Keratinocyte (primary cell): ENCODE data around the gene ZNF471. TPM values are rescaled to one million over a fixed set of nuclear protein-coding genes. Genes with fewer than 3 reads are reported as not detected.

Experiments used
- DNase-seq: peaks from one replicate; pipeline ENCODE4 v3.0.0-alpha.2; 2011; ENCODE audit warnings: low read depth, missing footprints, low spot score
- FAIRE-seq: peaks from 2 replicates; lab custom pipeline; 2011; peaks lifted over from hg19 to GRCh38; lab: Jason Lieb, UNC
- H2AFZ ChIP-seq: 2 replicates; pipeline ENCODE4 v1.6.0; 2012; ENCODE audit warnings: low read length, control low read depth, inconsistent platforms; ENCODE audit not compliant: control insufficient read depth
- H3K27ac ChIP-seq: 2 replicates; pipeline ENCODE4 v1.5.1; 2011; ENCODE audit warnings: low read length; ENCODE audit not compliant: control insufficient read depth, insufficient read depth
- H3K27me3 ChIP-seq: 3 replicates; pipeline ENCODE4 v1.6.0; 2011; ENCODE audit warnings: low read length; ENCODE audit not compliant: control insufficient read depth, insufficient read depth; ENCODE audit errors: extremely low read depth
- H3K36me3 ChIP-seq, 2 experiments: 2 replicates in 1 of 2; 3 replicates in 1 of 2; pipeline ENCODE4 v1.5.1; 2011; ENCODE audit warnings: low read length in 2 of 2, mild to moderate bottlenecking in 1 of 2; ENCODE audit not compliant: control insufficient read depth in 2 of 2, insufficient read depth in 2 of 2; ENCODE audit errors: extremely low read depth in 1 of 2
- H3K4me1 ChIP-seq: 3 replicates; pipeline ENCODE4 v1.5.1; 2011; ENCODE audit warnings: low read length; ENCODE audit not compliant: control insufficient read depth, insufficient read depth; ENCODE audit errors: extremely low read depth
- H3K4me2 ChIP-seq: 3 replicates; pipeline ENCODE4 v1.6.0; 2011; ENCODE audit warnings: low read depth, low read length; ENCODE audit not compliant: control insufficient read depth, insufficient read depth; ENCODE audit errors: extremely low read depth
- H3K4me3 ChIP-seq, 3 experiments: fragments of 200-600 bp in 1 of 3; sonication (generic) in 1 of 3; 2 replicates in 2 of 3; 3 replicates in 1 of 3; pipeline ENCODE4 v1.5.1; 2011 to 2016; ENCODE audit warnings: low read length in 3 of 3, mild to moderate bottlenecking in 3 of 3, control low read depth in 2 of 3, inconsistent platforms in 1 of 3, low read depth in 1 of 3, mixed read lengths in 1 of 3, mixed run types in 1 of 3, moderate library complexity in 1 of 3; ENCODE audit not compliant: control insufficient read depth in 2 of 3, insufficient read depth in 2 of 3; ENCODE audit errors: extremely low read depth in 1 of 3
- H3K79me2 ChIP-seq: 2 replicates; pipeline ENCODE4 v1.6.0; 2012; ENCODE audit warnings: low read length; ENCODE audit not compliant: control insufficient read depth, insufficient read depth
- H3K9ac ChIP-seq: 3 replicates; pipeline ENCODE4 v1.6.0; 2011; ENCODE audit warnings: low read length; ENCODE audit not compliant: control insufficient read depth, insufficient read depth; ENCODE audit errors: extremely low read depth
- H3K9me1 ChIP-seq: 3 replicates; pipeline ENCODE4 v1.6.0; 2011; ENCODE audit warnings: low read length; ENCODE audit not compliant: control insufficient read depth, insufficient read depth; ENCODE audit errors: extremely low read depth
- H3K9me3 ChIP-seq: 2 replicates; pipeline ENCODE4 v1.5.1; 2012; ENCODE audit warnings: low read depth, low read length; ENCODE audit not compliant: control insufficient read depth
- H4K20me1 ChIP-seq: 3 replicates; pipeline ENCODE4 v1.6.0; 2011; ENCODE audit warnings: low read length; ENCODE audit not compliant: control insufficient read depth, insufficient read depth; ENCODE audit errors: extremely low read depth
- EZH2 ChIP-seq: IDR thresholded peaks from one replicate; pipeline ENCODE4 v1.6.1; 2012; ENCODE audit warnings: inconsistent platforms, mild to moderate bottlenecking, low read length, moderate library complexity
- dilution Hi-C: fragments of 300-500 bp; cut with MboI; formaldehyde crosslinking; loops from one replicate; pipeline ENCODE4 v1.7.0; 2020; ENCODE audit warnings: low sequenced_read_pairs; ENCODE audit not compliant: extremely low pct_ligation_motif_present
- polyA plus RNA-seq, 5 experiments: library from polyadenylated mRNA; depleted of rRNA in 3 of 5; stranded (reverse) in 3 of 5; stranded (forward) in 1 of 5; unstranded in 1 of 5; fragments of >200 nt; gene quantifications; 1 replicate in 1 of 5; 2 replicates in 3 of 5; 3 replicates in 1 of 5; pipeline versions ENCODE4 v1.2.1 to v1.2.3, GENCODE V29; 2011 to 2012; ENCODE audit warnings: missing spikeins in 2 of 5, low read depth in 1 of 5, low replicate concordance in 1 of 5
- TF ChIP-seq, protein P1 (sequence below), 3 experiments: IDR thresholded peaks in 1 of 3; conservative IDR thresholded peaks in 1 of 3; optimal IDR thresholded peaks in 1 of 3; 2 replicates in 2 of 3; 3 replicates in 1 of 3; pipeline versions ENCODE3 to v1.5.1; 2011; ENCODE audit warnings: low read length in 3 of 3, mild to moderate bottlenecking in 3 of 3, moderate library complexity in 2 of 3, control low read depth in 1 of 3, inconsistent platforms in 1 of 3; ENCODE audit not compliant: insufficient read depth in 2 of 3; ENCODE audit errors: extremely low read depth in 1 of 3

ZNF471 gene
- polyA plus RNA-seq, 1 donor (not counting 4 experiments of a cell fraction or from before 2014, with no cell fraction given), result 5.1 TPM

DNA sequence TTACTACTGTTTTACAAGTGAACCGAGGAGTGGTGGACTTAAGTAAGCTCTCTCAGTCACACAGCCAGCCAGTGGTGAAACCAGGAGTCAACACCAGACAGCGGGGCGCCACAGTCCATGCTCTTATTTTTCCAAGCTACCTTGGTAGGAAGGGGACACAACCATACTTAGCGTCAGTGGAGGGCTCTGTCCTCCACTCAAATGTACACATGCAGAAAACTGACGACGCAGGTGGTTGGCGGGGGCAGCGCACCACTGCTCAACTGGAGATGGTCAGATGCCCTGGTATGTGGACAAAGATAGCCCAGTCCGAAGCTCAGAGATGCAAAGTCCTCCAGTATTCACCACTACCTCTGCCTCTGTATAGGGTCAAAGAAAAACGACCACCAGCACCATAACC lies 31.6 kb upstream of the ZNF471 start:
- no peaks in the 10 kb centered on the region for H3K27me3 ChIP-seq
- dilution Hi-C loops, result no loop called here
- H3K27ac ChIP-seq, result no peak overlapping the region
- no peaks in the 10 kb centered on the region for H3K9me1 ChIP-seq
- H3K36me3 ChIP-seq, result peaks cover 0 to 2% of the 10 kb centered on the region in 2 experiments
- FAIRE-seq, result no peak
- no peak for DNase-seq
- no peaks in the 10 kb centered on the region for H3K4me1 ChIP-seq
- no peak overlapping the region for H3K9ac ChIP-seq
- peaks cover 19% of the 10 kb centered on the region for H3K79me2 ChIP-seq
- TF ChIP-seq, protein P1, sequence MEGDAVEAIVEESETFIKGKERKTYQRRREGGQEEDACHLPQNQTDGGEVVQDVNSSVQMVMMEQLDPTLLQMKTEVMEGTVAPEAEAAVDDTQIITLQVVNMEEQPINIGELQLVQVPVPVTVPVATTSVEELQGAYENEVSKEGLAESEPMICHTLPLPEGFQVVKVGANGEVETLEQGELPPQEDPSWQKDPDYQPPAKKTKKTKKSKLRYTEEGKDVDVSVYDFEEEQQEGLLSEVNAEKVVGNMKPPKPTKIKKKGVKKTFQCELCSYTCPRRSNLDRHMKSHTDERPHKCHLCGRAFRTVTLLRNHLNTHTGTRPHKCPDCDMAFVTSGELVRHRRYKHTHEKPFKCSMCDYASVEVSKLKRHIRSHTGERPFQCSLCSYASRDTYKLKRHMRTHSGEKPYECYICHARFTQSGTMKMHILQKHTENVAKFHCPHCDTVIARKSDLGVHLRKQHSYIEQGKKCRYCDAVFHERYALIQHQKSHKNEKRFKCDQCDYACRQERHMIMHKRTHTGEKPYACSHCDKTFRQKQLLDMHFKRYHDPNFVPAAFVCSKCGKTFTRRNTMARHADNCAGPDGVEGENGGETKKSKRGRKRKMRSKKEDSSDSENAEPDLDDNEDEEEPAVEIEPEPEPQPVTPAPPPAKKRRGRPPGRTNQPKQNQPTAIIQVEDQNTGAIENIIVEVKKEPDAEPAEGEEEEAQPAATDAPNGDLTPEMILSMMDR (optimal IDR thresholded peaks at IDR 0.05 in 1 of 3, IDR thresholded peaks at IDR 0.05 in 1 of 3, conservative IDR thresholded peaks at IDR 0.05 in 1 of 3; ENCODE audit: extremely low read depth in 1 of 3, insufficient read depth in 2 of 3, low read length in 3 of 3), result no peak
- TF ChIP-seq EZH2, result no peak
- no peaks in the 10 kb centered on the region for H4K20me1 ChIP-seq
- no peak overlapping the region for H2AFZ ChIP-seq
- no peak overlapping the region for H3K4me2 ChIP-seq
- no peak overlapping the region for H3K4me3 ChIP-seq
- peaks cover 2% of the 10 kb centered on the region for H3K9me3 ChIP-seq

DNA sequence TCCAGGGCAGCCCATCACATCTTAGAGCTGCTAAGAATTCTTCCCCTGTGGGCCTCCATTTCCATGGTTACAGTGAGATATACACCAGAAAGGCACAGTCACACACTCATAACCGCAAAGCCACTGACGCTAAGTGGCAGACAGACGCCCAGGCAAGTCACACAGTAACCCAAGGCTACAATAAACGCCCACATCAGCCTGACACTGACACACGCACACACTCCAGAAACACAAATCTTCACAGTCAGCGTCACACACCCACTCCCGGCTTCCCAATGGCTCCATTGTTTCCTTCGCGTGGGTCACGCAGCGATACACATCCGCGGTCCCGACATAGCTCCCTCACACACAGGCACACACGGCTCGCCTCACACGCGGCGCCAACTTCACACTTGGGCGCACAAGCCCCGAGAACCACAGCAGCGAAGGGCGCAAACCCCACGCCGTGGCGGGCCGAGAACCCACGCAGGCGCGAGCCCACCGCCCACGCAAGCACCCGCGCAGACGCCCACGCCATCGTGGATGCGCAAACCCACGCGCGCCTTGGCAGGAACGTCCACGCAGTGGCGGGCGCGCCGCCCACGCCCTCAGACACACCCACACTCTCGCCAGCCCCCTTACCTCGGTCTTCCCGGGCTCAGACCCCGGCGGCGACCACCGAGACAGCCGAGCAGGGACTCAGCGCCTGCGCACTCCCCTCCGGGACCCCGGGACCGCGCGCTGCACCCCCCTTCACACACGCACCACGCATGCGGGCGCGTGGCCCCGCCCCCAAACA lies 30.8 kb upstream of the ZNF471 start, which contains the start of gene ZNF667:
ZNF667 (minus strand) TSS at position 695 of the 778 bp plus-strand sequence. CDS start 14,975 bp downstream, outside the sequence.
- peak within 1 kb of the TSS; percentile 80 for H3K9ac ChIP-seq
- H4K20me1 ChIP-seq, result no peaks in the 10 kb centered on the region
- no peak for DNase-seq

More for the DNA sequence above, 30.8 kb upstream of the ZNF471 start, which contains the start of gene ZNF667:
- H3K36me3 ChIP-seq, result peaks cover 0 to 2% of the 10 kb centered on the region in 2 experiments
- no peaks in the 10 kb centered on the region for H3K27me3 ChIP-seq
- FAIRE-seq, result no peak
- peak within 1 kb of the TSS; percentile 70 for H3K27ac ChIP-seq
- peak within 1 kb of the TSS; percentile 100 for H2AFZ ChIP-seq
- peak within 1 kb of the TSS; percentile 70 for H3K4me2 ChIP-seq
- no peaks in the 10 kb centered on the region for H3K9me1 ChIP-seq
- peak within 1 kb of the TSS; percentile 57 to 91 (median 82) for H3K4me3 ChIP-seq
- no peak for TF ChIP-seq EZH2
- TF ChIP-seq, protein P1 (optimal IDR thresholded peaks at IDR 0.05 in 1 of 3, IDR thresholded peaks at IDR 0.05 in 1 of 3, conservative IDR thresholded peaks at IDR 0.05 in 1 of 3; ENCODE audit: extremely low read depth in 1 of 3, insufficient read depth in 2 of 3, low read length in 3 of 3), result no peak
- peaks cover 2% of the 10 kb centered on the region for H3K9me3 ChIP-seq
- no peaks in the 10 kb centered on the region for H3K4me1 ChIP-seq
- dilution Hi-C loops, result no loop called here
- peaks cover 24% of the 10 kb centered on the region for H3K79me2 ChIP-seq
